ENCODE results near the gene C1QTNF8.

C1QTNF8 gene

DNA sequence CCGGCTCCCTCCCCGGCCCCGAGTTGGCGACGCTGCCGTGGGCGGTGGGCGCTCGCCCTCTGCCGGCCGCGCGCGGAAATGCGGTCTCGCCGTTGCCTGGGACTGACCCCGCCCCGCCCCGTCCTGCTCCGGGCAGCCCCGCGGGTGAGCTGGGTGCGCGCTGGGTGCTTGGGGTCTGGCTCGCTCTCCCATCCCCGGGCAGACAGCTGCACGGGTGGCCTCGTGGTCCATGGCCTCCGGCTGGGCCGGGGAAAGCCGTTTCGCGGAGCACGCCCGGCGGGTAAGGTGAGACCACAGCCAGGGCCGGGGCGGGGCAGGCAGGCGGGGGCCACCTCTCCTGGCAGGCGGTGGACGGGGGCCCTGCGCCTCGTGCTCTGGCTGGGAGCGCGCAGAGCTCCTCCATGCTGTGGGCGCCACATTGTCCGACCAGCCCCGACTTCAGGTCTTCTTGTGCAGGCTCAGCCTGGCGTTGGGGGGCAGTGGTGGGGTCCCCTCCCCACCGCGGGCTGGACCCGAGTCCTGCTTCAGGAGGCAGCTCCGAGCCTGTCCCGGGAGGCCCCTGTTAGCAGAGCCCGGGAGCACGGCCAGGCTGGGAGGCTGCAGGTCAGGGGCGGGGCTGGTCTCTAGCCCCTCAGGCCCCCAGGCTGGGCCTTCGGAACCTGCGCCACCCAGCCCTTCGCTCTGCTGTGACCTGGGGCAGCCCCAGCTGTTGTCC is 7.0 kb upstream of the C1QTNF8 start (continued):
- TF ChIP-seq, protein P1, sequence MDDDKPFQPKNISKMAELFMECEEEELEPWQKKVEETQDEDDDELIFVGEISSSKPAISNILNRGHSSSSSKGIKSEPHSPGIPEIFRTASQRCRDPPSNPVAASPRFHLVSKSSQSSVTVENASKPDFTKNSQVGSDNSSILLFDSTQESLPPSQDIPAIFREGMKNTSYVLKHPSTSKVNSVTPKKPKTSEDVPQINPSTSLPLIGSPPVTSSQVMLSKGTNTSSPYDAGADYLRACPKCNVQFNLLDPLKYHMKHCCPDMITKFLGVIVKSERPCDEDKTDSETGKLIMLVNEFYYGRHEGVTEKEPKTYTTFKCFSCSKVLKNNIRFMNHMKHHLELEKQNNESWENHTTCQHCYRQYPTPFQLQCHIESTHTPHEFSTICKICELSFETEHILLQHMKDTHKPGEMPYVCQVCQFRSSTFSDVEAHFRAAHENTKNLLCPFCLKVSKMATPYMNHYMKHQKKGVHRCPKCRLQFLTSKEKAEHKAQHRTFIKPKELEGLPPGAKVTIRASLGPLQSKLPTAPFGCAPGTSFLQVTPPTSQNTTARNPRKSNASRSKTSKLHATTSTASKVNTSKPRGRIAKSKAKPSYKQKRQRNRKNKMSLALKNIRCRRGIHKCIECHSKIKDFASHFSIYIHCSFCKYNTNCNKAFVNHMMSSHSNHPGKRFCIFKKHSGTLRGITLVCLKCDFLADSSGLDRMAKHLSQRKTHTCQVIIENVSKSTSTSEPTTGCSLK (tag by site-specific recombination; IDR thresholded peaks at IDR 0.05): no peak
- no peak for TF ChIP-seq ZNF571 (tag by site-specific recombination; IDR thresholded peaks at IDR 0.05)
- peak; percentile 87 for TF ChIP-seq GLIS1 (tag by site-specific recombination; IDR thresholded peaks at IDR 0.05)
- TF ChIP-seq ZNF426 (tag by site-specific recombination; IDR thresholded peaks at IDR 0.05): no peak
- TF ChIP-seq ZNF2 (tag by site-specific recombination; IDR thresholded peaks at IDR 0.05): 0 out of 2 replicates have a peak, but pooled peaks have one; percentile 46
- TF ChIP-seq ZNF391 (tag by site-specific recombination; IDR thresholded peaks at IDR 0.05; ENCODE audit: borderline replicate concordance, low read depth): no peak
- TF ChIP-seq ZNF701 (tag by site-specific recombination; IDR thresholded peaks at IDR 0.05): no peak
- TF ChIP-seq ZNF433 (tag by site-specific recombination; IDR thresholded peaks at IDR 0.05; ENCODE audit: low read depth): no peak
- TF ChIP-seq, protein P2, sequence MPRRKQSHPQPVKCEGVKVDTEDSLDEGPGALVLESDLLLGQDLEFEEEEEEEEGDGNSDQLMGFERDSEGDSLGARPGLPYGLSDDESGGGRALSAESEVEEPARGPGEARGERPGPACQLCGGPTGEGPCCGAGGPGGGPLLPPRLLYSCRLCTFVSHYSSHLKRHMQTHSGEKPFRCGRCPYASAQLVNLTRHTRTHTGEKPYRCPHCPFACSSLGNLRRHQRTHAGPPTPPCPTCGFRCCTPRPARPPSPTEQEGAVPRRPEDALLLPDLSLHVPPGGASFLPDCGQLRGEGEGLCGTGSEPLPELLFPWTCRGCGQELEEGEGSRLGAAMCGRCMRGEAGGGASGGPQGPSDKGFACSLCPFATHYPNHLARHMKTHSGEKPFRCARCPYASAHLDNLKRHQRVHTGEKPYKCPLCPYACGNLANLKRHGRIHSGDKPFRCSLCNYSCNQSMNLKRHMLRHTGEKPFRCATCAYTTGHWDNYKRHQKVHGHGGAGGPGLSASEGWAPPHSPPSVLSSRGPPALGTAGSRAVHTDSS (tag by site-specific recombination; IDR thresholded peaks at IDR 0.05): no peak
- TF ChIP-seq ZNF311 (tag by site-specific recombination; IDR thresholded peaks at IDR 0.05; ENCODE audit: borderline replicate concordance): no peak
- no peak for TF ChIP-seq ZFP3 (tag by site-specific recombination; IDR thresholded peaks at IDR 0.05; ENCODE audit: low read depth)
- TF ChIP-seq ZNF768 (tag by site-specific recombination; IDR thresholded peaks at IDR 0.05): no peak
- TF ChIP-seq ZNF366 (tag by site-specific recombination; conservative IDR thresholded peaks at IDR 0.05): no peak
- no peak for TF ChIP-seq ZNF202 (tag by site-specific recombination; IDR thresholded peaks at IDR 0.05; ENCODE audit: borderline replicate concordance)
- TF ChIP-seq ZSCAN30 (tag by site-specific recombination; IDR thresholded peaks at IDR 0.05): no peak
- TF ChIP-seq, protein P3, sequence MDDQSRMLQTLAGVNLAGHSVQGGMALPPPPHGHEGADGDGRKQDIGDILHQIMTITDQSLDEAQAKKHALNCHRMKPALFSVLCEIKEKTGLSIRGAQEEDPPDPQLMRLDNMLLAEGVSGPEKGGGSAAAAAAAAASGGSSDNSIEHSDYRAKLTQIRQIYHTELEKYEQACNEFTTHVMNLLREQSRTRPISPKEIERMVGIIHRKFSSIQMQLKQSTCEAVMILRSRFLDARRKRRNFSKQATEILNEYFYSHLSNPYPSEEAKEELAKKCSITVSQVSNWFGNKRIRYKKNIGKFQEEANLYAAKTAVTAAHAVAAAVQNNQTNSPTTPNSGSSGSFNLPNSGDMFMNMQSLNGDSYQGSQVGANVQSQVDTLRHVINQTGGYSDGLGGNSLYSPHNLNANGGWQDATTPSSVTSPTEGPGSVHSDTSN (CRISPR knock-in tag; IDR thresholded peaks at IDR 0.05): no peak; the same call in 1 of the 2 replicates
- peak; percentile 87 for TF ChIP-seq PATZ1 (tag by site-specific recombination; IDR thresholded peaks at IDR 0.05)
- no peak for TF ChIP-seq ZNF544 (tag by site-specific recombination; IDR thresholded peaks at IDR 0.05)
- no peak for TF ChIP-seq ZNF211 (tag by site-specific recombination; IDR thresholded peaks at IDR 0.05; ENCODE audit: low read depth)
- TF ChIP-seq, protein P4, sequence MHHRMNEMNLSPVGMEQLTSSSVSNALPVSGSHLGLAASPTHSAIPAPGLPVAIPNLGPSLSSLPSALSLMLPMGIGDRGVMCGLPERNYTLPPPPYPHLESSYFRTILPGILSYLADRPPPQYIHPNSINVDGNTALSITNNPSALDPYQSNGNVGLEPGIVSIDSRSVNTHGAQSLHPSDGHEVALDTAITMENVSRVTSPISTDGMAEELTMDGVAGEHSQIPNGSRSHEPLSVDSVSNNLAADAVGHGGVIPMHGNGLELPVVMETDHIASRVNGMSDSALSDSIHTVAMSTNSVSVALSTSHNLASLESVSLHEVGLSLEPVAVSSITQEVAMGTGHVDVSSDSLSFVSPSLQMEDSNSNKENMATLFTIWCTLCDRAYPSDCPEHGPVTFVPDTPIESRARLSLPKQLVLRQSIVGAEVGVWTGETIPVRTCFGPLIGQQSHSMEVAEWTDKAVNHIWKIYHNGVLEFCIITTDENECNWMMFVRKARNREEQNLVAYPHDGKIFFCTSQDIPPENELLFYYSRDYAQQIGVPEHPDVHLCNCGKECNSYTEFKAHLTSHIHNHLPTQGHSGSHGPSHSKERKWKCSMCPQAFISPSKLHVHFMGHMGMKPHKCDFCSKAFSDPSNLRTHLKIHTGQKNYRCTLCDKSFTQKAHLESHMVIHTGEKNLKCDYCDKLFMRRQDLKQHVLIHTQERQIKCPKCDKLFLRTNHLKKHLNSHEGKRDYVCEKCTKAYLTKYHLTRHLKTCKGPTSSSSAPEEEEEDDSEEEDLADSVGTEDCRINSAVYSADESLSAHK (tag by site-specific recombination; IDR thresholded peaks at IDR 0.05): peak; percentile 23; the same call in 1 of the 2 replicates
- no peak for TF ChIP-seq SCRT2 (tag by site-specific recombination; IDR thresholded peaks at IDR 0.05)
- TF ChIP-seq, protein P5, sequence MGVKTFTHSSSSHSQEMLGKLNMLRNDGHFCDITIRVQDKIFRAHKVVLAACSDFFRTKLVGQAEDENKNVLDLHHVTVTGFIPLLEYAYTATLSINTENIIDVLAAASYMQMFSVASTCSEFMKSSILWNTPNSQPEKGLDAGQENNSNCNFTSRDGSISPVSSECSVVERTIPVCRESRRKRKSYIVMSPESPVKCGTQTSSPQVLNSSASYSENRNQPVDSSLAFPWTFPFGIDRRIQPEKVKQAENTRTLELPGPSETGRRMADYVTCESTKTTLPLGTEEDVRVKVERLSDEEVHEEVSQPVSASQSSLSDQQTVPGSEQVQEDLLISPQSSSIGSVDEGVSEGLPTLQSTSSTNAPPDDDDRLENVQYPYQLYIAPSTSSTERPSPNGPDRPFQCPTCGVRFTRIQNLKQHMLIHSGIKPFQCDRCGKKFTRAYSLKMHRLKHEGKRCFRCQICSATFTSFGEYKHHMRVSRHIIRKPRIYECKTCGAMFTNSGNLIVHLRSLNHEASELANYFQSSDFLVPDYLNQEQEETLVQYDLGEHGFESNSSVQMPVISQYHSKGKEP (tag by site-specific recombination; IDR thresholded peaks at IDR 0.05): no peak
- TF ChIP-seq, protein P6, sequence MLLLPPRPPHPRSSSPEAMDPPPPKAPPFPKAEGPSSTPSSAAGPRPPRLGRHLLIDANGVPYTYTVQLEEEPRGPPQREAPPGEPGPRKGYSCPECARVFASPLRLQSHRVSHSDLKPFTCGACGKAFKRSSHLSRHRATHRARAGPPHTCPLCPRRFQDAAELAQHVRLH (tag by site-specific recombination; IDR thresholded peaks at IDR 0.05): no peak
- TF ChIP-seq ZNF585B (tag by site-specific recombination; IDR thresholded peaks at IDR 0.05): no peak
- TF ChIP-seq, protein P7, sequence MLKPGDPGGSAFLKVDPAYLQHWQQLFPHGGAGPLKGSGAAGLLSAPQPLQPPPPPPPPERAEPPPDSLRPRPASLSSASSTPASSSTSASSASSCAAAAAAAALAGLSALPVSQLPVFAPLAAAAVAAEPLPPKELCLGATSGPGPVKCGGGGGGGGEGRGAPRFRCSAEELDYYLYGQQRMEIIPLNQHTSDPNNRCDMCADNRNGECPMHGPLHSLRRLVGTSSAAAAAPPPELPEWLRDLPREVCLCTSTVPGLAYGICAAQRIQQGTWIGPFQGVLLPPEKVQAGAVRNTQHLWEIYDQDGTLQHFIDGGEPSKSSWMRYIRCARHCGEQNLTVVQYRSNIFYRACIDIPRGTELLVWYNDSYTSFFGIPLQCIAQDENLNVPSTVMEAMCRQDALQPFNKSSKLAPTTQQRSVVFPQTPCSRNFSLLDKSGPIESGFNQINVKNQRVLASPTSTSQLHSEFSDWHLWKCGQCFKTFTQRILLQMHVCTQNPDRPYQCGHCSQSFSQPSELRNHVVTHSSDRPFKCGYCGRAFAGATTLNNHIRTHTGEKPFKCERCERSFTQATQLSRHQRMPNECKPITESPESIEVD (tag by site-specific recombination; IDR thresholded peaks at IDR 0.05): no peak
- no peak for TF ChIP-seq ZNF530 (tag by site-specific recombination; IDR thresholded peaks at IDR 0.05; ENCODE audit: low read depth)
